ENCODE measurements around the gene SORCS2.

- no peak for TF ChIP-seq CTCF (IDR thresholded peaks at IDR 0.05; ENCODE audit: low read depth, low read length)
- no peak for TF ChIP-seq MAX (IDR thresholded peaks at IDR 0.05; ENCODE audit: low read depth, low read length)
- no peak for TF ChIP-seq POLR2A (IDR thresholded peaks at IDR 0.05; ENCODE audit: extremely low read depth, insufficient read length)
- TF ChIP-seq MYC (IDR thresholded peaks at IDR 0.05; ENCODE audit: low read depth, low read length) = no peak
Measured at GRCh38 chr4:7501873-7502272, 309.5 kb downstream of the SORCS2 start.
